ENCODE measurements around the gene SMG6. TPM values are rescaled to one million over a fixed set of nuclear protein-coding genes. Genes with fewer than 3 reads are reported as not detected.

Gene SMG6
- total and polyA plus RNA-seq, 2 of the 13 experiments (the other 11 are each of a cell fraction or from before 2014, with no cell fraction given) = 4.6 to 14.6 TPM

DNA sequence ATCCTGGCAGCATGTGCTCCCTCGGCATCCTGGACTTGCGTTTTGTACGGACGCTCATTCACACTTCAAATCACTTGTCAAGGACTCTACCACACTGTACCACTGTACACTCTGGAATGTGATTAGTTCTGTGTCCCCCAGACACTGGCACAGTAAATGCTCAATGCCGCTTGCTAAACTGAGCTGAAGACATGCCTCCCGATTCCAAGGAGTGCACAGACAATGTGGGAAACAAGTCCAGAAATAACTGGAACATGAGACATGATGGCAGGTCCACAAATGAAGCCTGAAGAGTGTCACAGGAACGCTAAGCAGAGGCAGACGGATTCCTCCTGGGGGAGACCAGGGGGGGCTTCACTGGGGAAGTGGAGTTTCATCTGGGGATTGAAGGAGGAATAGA is 226.5 kb downstream of the SMG6 start:
- ChIA-PET CTCF (ENCODE audit: low intra/inter-chr PET ratio, low total read pairs) (no interaction called here), POLR2A (no interaction called here)
- intact Hi-C loops (cut with micrococcal nuclease; ENCODE audit: unreplicated experiment) = no loop called here
- WGBS (ENCODE audit: low lambda C conversion rate) = 96% methylated on average over 8 of the region's 8 CpGs
- no peaks in the 10 kb centered on the region for H4K20me1 ChIP-seq (ENCODE audit: insufficient read depth, low read length)
- no peak overlapping the region for H3K4me3 ChIP-seq (replicated peaks in 1 of 3; ENCODE audit: insufficient read depth in 1 of 3, low read depth in 2 of 3, low read length in 3 of 3)
- in situ Hi-C loops (cut with HindIII; ENCODE audit: extremely low pct_ligation_motif_present, low pct_unique_long_range_greater_than_20kb) = no loop called here
- H3K79me2 ChIP-seq (ENCODE audit: insufficient read depth, low read length) = no peaks in the 10 kb centered on the region
- ATAC-seq (no peak), DNase-seq (ENCODE audit: low spot score) (no peak), FAIRE-seq (no peak)
- BruUV-seq (replicated peaks) = no TSS peak
- H3K4me2 ChIP-seq (ENCODE audit: low read depth, low read length) = no peak overlapping the region
- peaks cover 16 to 45% of the 10 kb centered on the region in 2 experiments; a peak in 4 of 5 replicates for H3K36me3 ChIP-seq (replicated peaks in 1 of 2; ENCODE audit: control insufficient read depth in 1 of 2, insufficient read depth in 2 of 2, low read length in 2 of 2)
- no peaks in the 10 kb centered on the region for H3K9me3 ChIP-seq (ENCODE audit: low read length)
- H3K4me1 ChIP-seq (ENCODE audit: insufficient read depth, low read length) = no peaks in the 10 kb centered on the region
- no peak overlapping the region for H2AFZ ChIP-seq (ENCODE audit: low read length)
- H3K27ac ChIP-seq (ENCODE audit: extremely low read length, insufficient read depth, low read length) = no peak overlapping the region
- TF ChIP-seq, protein P1, sequence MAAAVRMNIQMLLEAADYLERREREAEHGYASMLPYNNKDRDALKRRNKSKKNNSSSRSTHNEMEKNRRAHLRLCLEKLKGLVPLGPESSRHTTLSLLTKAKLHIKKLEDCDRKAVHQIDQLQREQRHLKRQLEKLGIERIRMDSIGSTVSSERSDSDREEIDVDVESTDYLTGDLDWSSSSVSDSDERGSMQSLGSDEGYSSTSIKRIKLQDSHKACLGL (CRISPR knock-in tag; IDR thresholded peaks at IDR 0.05) = no peak
- TF ChIP-seq SNAI1 (CRISPR knock-in tag; IDR thresholded peaks at IDR 0.05; ENCODE audit: borderline replicate concordance) (no peak), PHB2 (IDR thresholded peaks at IDR 0.05; ENCODE audit: partially characterized antibody) (no peak), HOXA7 (CRISPR knock-in tag; IDR thresholded peaks at IDR 0.05) (no peak), SRF (IDR thresholded peaks at IDR 0.05; ENCODE audit: low read depth, low read length) (no peak), ZNF17 (CRISPR knock-in tag; IDR thresholded peaks at IDR 0.05) (no peak), ZNF652 (CRISPR knock-in tag; IDR thresholded peaks at IDR 0.05; ENCODE audit: borderline replicate concordance, low read depth) (no peak), ZNF567 (CRISPR knock-in tag; IDR thresholded peaks at IDR 0.05; ENCODE audit: borderline replicate concordance) (no peak), CCAR2 (optimal IDR thresholded peaks at IDR 0.05; ENCODE audit: low read depth, low read length) (no peak), ZNF383 (CRISPR knock-in tag; IDR thresholded peaks at IDR 0.05; ENCODE audit: borderline replicate concordance) (no peak), BRCA1 (CRISPR knock-in tag; IDR thresholded peaks at IDR 0.05) (no peak), TAF15 (IDR thresholded peaks at IDR 0.05; ENCODE audit: low read depth, low read length, poor library complexity, severe bottlenecking) (no peak), MLLT10 (CRISPR knock-in tag; IDR thresholded peaks at IDR 0.05) (no peak), MYNN (CRISPR knock-in tag; IDR thresholded peaks at IDR 0.05; ENCODE audit: low read depth) (no peak), FOXK2 (IDR thresholded peaks at IDR 0.05) (no peak)
- H3K27me3 ChIP-seq (ENCODE audit: control insufficient read depth in 1 of 2, insufficient read depth in 2 of 2, low read length in 2 of 2) = no peaks in the 10 kb centered on the region
- no peak overlapping the region for H3K9ac ChIP-seq (ENCODE audit: insufficient read depth, low read depth, low read length)

Data from HepG2 (cell line).